ENCODE data around the gene HNRNPA2B1.
A peak's percentile ranks its signal among the peaks of the same experiment; 100 is the strongest.

Gene HNRNPA2B1

DNA sequence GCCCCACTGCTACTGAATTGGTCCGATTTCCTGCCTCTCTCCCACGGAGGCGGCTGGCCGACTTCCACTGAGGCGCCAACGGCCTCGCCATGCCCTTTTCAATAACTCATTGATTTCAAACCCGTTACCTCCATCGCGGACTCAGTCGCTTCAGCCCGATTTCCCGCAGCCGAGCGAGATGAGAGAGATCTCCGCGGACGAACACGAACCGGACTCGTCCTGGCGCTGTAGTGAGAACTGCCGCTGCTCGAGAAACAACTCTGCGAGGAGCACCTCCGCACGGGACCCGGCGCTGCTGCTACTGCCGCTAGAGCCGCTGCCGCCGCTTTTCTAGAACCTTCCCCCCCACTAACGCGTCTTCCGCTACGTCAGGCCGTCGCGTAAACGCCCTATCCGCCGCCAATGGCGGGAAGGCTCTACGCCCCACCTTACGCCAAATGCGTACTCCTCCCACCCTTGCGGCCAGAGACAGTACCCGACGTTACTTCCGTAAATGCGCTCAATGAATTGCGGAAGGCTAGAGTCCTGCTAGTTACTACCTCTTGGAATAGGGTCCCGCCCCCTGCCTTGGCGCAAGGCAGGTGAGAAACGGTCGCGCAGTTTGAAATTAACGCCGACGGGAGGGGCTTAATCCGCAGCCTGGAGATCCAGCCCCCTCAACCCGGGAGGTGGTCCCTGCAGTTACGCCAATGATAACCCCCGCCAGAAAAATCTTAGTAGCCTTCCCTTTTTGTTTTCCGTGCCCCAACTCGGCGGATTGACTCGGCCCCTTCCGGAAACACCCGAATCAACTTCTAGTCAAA lies at the start of gene HNRNPA2B1:
TSS of gene HNRNPA2B1 (minus strand) at position 303 of the 803 bp plus-strand sequence. CDS start at position 134, 169 bp downstream.
- peak; percentile 98 for DNase-seq

DNA sequence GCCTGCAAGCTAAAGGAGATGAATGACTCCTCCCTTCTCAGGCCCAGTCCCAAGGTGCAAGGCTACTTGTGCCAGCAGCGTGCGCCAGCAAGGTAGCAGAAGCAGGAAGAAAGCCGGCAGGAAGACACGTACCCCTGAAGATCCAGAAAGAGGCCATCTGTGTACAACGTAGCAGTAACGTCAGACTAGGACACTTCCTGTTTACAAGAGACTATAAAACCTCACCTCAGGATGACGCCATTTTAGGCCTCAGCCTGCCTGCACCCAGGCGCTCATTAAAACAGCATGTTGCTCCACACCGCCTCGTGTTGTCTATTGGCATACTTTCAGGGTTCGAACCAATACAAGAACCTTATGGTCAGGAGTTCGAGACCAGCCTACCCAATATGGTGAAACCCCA lies 49.7 kb upstream of the HNRNPA2B1 start:
- no peak for DNase-seq

DNA sequence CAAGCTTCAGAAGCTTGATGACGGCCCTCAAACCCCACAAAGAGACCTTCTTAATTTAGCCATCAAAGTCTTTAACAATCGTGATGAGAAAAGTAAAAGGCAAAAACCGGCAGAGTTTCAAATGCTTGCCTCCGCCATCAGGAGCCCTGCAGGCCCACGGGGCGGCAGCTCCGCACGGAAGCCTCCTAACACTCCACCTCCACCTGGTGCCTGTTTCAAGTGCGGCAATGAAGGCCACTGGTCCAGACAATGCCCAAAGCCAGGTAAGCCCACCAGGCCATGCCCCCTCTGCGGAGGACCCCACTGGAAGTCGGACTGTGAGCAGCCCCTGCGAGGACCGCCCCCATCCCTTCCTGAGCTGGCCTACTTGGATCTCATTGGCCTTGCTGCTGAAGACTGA lies 44.6 kb upstream of the HNRNPA2B1 start:
- DNase-seq, result no peak

DNA sequence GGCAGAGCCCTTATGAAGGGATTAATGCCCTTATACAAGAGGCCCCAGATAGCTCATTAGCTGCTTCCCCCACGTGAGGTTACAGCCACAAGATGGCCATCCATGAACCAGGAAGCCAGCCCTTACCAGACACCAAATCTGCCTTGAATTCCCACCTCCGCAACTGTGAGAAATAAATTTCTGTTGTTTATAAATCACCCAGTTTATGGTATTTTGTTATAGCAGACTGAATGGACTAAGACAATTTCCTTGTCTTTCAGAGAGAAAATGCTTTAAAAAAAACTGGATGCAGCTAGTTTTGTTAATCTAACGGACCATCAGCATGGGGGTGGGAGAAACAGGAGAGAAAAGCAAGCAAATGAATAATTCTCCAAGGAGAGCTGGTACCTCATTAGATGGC lies 37.5 kb upstream of the HNRNPA2B1 start:
- no peak for DNase-seq

DNA sequence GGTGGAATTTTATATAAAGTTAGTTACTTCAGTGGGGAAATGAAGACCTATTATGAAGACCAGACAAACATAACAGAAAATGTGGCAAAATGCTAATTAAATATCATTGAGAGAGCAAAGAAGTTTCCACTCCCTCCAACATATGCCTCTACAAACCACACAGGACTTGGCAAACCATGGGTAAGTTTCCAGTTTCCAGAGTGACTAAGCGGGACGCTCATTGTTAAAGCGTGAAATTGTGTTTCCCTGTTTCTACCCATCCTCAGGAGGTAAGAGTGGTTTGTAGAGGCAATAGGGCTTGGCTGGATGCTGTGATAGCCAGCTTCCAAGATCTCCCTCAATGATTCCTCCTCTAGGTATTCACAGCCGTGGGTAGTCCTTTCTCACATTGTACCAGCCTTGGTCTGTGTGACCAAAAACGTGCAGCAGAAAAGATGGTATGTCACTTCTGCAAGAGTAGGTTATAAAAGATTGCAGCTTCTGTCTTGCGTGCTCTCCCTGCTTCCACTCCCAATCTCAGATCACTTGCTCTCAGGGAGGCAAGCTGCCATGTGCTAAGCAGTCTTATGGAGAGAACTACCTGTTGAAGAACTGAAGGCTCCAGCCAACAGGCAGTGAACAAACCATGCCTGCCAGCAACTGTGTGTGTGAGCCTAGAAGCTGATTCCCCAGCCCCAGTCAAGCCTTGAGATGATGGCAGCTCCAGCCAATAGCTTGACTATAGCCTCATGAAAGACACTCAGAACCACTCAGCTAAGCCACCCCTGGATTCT lies 36.7 kb upstream of the HNRNPA2B1 start:
- DNase-seq, result no peak

DNA sequence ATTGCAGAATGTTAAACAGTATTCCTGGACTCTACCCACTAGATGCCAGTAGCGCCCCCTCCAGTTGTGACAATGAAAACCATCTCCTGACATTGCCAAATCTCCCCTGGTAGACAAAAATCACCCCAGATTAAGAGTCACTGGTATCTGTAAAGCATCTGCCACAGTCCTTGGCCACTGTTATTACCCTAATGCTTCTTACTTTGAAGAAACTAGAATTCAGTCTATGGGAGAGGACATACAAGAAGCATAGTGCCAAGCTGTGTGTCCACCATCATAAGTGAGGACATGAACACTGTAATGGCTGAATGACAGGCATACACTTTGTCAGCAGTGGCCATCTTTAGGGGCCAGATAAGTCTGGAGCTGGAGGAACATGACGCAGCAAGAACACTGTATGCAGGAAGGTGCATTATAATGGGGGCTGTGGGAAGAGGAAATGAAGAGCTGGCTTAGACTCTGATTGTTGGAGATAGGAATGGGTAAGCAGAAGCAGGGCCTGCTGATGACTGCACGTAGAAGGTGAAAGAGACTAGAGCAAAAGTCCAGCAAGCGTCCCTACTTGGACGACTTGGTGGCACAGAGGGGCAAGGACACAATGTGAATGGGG lies 33.5 kb upstream of the HNRNPA2B1 start:
- DNase-seq, result no peak

DNA sequence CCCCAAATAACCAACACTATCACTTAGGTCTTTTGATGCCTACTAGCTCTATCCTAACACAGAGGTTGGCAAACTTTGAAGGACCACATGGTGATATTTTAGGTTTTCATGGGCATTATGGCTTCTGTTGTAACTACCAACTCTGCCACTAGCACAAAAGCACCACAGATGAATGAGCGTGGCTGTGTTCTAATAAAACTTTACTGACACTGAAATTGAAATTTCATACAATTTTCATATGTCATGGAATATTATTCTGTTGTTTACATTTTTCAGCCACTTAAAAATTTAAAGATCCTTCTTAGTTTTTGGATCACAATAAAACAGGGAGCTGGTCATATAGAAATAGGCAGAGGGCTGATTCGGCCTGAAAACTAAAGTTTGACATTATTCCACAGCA lies 27.4 kb upstream of the HNRNPA2B1 start:
- DNase-seq, result no peak

DNA sequence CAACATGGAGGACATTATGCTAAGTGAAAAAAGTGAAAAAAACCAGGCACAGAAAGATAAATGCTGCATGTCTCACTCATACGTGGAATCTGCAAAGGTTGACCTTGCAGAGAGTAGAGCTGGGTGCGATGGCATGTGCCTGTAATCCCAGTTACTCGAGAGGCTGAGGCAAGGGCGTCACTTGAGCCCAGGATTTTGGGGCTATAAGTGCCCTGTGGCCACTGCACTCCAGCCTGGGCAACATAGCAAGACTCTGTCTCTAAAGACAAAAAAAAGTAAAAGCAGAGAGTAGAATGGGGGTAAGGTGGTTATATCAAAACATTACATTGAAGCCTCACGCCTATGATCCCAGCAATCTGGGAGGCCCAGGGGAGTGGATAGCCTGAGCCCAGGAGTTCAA lies 23.8 kb upstream of the HNRNPA2B1 start:
- DNase-seq, result no peak

DNA sequence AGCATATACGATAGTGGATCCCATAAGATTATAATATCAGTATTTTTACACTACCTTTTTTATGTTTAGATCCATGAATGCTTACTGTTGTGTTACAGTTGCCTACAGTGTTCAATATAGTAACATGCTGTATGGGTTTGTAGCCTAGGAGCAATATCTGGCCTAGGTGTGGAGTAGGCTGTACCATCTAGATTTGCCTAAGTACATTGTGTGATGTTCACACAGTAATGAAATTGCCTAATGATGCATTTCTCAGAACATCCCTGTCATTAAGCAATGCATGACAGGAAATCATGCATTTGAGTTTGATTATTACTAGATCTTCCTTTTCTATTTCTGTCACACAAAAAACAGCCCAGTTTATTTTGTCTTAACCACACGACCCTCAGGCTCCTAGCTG lies 15.5 kb upstream of the HNRNPA2B1 start:
- DNase-seq, result peak; percentile 41

DNA sequence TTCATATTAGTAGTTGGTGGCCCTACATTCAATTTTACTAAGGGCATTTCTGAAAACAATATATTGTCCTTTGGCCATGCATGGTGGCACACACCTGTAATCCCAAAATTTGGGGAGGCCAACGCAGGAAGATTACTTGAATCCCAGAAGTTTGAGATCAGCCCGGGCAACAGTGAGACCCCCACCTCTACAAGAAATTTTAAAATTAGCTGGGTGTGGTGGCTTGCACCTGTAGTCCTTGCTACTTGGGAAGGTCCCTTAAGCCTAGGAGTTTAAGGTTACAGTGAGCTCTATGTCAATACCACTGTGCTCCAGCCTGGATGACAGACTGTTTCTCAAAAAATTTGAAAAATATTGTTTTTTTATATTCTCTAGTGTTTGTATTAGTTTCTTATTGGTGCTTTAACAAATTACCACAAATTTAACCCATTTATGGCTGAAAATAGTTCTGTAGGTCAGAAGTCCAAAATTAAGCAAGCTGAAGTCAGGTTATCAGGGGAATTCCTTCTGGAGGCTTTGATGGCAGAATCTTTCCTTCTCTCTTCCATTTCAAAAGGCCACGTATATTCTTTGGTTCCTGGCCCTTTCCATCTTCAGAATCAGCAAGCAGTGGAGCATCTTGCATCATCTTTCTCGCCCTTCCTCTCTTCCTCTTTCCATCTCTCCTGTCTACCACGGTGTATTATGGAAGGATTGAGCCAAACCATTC lies 13.4 kb upstream of the HNRNPA2B1 start:
- no peak for DNase-seq

DNA sequence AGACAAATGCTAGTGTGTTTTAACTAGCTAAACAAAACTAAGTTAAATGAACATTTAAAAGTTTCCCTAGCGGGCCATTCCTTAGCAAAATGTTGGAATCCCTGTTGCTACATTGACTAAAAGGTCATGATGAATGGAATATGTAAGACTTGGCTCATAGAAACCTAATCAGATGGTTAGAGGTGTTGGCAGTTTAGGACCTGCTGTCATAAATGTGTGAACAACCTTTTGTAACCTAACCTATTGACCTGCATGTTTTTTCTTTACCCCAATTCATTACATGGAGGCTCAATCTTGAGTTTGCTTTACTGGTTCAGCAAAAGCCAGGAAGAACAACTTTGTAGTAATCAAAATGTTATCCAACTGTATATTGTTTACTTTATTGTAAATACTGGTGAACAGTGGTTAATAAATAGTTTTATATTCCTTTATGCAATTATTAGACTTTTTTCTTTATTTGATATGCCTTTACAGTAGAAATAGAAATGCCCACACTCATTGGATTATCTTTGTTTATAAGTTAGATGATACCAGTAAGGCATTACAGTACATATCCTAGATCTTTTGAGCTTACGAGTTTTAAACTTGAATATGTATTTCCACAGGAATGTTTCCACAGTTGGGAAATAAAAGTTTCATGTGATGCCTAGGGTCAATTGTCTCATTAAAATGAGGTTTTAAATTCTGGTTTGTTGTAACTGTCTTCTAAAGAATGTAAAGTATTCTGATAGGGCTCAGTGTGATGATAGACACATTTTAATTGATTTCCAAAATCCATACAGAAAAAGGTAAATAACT lies 12.6 kb upstream of the HNRNPA2B1 start:
- DNase-seq, result no peak

DNA sequence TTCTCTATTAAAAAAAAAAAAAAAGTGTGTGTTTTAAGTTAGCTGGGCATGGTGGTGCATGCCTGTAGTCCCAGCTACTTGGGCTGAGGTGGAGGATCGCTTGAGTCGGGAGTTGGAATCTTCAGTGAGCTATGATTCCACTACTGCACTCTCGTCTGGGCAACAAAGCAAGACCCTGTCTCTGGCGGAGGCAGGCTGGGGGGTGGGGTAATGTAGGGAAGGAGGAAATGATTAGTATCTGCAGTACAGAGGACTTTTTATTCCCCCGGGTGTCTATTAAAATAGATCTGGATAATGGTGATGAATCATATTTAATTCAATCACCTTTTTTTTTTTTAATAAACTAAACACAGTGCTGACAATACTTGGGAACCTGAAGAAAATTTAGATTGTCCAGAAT lies 7.5 kb upstream of the HNRNPA2B1 start:
- no peak for DNase-seq

DNA sequence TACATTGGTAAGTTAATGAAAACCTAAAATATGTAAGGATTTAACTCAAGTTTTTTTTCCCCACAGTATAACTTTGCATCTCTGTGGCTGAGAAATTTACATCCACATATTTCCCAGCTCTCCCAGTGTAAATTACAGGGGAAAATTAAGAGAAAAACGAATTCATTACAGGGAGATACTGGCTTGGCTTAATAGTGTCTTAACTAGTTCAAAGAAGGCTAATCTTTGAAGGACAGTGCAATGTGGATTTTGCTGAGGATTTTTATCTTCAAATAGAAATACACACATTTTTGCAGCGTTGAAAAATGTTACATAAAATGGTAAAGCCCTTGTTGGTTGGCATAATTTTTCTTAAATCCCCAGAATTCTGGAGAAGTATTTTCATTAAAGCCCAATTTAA lies 2.5 kb upstream of the HNRNPA2B1 start:
- DNase-seq, result no peak

DNA sequence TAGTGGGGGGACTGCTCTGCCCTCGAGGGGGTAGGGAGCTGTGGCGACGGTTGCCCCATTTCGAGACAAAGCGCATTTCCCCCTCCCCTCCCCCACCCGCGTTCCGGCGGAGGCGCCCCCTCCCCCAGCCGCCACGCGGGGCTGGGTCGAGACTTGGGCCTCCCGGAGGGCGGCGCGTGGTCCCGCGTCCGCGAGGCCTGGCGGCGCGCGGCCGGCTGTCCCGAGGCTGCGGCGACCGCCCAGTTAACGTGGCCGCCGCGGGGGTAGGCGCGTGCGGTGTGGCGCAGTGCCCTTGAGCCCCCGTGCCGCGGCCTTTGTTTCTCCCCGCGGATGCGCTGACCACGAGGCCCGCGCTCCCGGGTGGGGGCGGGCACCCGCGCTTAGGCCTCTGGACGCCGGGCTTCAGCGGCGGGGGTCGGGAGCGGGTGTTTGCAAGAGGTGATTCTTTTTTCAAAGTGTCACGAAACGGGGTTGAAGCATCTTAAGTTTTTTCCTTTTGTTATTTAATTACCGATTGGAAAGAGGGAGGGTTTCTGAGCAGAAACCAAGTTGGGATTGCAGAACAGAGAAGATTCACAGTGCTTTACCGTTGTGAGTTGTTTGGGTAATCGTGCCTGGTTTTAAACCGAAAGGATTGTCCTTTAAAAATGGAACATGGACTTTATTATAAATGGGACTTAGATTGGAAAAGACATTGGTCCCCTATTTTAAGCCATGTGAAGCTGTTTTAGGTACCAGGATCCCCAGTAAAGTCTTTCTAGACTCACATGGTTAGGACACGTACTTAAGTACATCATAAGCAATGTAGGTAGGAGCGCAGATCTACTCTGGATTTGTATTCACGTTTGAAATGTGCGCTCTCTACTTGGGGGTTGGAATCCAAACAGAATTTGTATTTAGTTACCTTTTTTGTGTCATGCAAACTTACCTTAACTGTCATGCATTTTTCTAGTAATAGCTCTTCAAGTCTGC lies 1.8 kb upstream of the HNRNPA2B1 start:
- peak; percentile 63 for DNase-seq

DNA sequence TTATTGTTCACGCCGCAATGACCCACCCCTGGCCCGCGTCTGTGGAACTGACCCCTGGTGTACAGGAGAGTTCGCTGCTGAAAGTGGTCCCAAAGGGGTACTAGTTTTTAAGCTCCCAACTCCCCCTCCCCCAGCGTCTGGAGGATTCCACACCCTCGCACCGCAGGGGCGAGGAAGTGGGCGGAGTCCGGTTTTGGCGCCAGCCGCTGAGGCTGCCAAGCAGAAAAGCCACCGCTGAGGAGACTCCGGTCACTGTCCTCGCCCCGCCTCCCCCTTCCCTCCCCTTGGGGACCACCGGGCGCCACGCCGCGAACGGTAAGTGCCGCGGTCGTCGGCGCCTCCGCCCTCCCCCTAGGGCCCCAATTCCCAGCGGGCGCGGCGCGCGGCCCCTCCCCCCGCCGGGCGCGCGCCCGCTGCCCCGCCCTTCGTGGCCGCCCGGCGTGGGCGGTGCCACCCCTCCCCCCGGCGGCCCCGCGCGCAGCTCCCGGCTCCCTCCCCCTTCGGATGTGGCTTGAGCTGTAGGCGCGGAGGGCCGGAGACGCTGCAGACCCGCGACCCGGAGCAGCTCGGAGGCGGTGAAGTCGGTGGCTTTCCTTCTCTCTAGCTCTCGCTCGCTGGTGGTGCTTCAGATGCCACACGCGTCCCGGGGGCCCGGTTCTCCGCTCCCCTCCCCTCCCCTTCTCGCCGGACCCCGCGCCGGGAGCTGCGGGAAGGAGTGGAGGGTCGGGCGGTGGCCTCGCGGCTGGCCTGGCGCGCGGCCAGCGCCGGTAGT lies 887 bp upstream of the HNRNPA2B1 start, which contains the start of gene CBX3:
TSS of gene CBX3 (plus strand) at position 499 of the 772 bp plus-strand sequence. CDS start 1,254 bp downstream, outside the sequence.
- peak; percentile 96 for DNase-seq

DNA sequence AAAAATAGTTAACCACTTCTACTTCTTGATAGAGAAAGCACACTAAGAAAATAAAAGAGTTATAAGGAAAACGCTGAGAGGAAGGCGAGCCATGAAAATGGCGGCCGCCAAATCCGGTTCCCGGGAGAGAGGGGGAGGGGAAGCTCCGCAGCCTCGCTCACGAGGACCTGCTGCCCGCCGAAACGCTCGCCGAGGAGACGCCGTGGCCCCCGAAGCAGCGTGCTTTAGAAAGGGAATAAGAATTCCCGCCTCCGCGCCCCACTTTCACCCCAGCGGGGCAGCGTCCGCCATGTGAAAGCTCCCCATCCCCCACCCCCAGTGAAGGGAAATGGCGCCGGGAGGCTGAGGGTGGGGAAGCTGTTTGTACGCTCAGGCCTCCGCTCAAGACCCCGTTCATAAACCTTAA lies 505 bp downstream of the HNRNPA2B1 start:
- DNase-seq, result peak; percentile 73

DNA sequence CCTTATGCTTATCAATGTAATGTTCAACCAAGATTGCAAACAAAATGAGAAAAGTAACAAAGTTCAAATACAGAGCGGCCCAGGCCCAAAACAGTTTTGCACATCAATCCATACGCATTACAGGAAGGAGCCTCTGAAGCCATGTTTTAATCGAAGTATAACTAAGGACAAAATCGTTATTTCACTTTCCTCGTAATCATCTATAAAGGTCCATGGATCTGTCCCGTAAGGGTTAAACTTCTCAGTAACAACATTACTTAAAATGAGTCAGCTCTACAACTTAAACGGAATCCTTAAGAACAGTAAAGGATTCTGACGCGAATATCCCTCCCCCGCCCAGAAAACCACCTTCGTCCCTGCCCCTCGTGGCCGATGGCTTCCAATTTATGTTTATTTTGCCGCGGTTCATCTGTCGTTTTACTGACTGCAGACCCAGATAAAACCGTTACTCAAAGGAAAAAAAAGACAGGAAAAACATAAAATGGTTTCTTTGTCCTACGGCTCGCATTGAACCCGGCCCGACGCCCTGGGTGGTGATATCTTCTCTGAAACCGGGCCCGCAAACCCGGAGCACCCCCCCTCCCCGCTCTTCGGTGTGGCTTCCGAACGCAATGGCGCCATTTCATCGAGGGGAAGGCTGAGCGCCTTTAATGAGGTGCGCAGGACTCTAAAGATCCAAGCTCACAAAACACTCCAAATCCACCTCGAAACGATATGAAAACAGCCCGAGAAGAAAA lies 1.1 kb downstream of the HNRNPA2B1 start:
- peak; percentile 68 for DNase-seq

DNA sequence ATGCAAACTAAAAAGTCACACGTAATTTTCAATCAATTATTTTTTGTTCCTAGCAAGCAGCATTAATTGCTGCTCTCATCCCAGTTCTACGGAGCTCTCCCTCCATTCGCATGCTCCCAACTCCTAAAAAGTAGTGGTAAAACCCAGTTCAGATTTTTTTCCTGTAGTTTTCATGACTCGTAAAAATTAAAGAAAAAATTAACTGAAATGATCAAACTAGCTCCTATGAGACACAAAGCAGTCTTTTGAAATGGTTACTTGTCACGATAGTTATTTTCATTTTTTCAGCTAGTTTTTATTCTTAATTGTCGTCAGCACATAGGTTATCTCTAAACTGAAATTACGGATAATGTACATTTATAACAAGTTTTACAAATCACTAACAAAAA lies 1.8 kb downstream of the HNRNPA2B1 start:
- no peak for DNase-seq

DNA sequence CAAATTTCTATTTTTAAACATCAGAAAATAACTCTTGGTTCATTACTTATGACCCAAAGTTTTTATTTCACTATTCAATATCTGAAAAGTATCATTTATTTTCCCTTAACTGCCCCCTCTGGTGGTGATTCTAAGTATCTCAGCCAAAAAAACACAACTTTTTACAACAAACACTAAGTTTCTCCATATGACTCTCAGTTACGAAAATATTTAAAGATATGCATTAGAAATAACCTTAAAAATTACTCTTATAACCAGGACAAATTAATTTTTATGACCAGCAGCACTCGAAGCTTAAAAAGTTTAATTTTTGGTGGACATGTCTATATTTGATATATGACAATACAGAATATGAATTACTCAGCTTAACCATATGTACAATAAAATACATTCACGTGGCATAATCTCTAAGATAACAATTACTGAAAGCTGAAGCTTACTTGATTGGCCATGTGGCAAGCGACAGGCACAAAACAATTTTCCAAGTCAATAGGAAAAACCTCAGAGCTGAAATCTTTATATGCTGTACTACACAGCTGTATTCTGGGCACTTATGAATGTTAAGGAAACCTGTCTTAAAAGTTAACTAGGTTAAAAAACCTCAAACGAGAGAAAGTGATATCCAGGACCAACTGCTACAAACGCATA lies 2.3 kb downstream of the HNRNPA2B1 start:
- DNase-seq, result peak; percentile 58

All from activated CD4-positive, alpha-beta T cell treated with anti-CD3 and anti-CD28 coated beads, Interleukin-2, amount 50 U/mL, for 16 hours (primary cell).